Measurements from ENCODE around the gene SREBF1. TPM values are rescaled to one million over a fixed set of nuclear protein-coding genes. Genes with fewer than 3 reads are reported as not detected.
A peak's percentile ranks its signal among the peaks of the same experiment; 100 is the strongest.
"Not testable (repeated sequence)": the region's sequence is repeated elsewhere in the genome, so short reads cannot be mapped to it uniquely, and the experiment has no call there.

SREBF1 gene
- total RNA-seq, 2 experiments from 2014 or later = 218 to 229 TPM

DNA sequence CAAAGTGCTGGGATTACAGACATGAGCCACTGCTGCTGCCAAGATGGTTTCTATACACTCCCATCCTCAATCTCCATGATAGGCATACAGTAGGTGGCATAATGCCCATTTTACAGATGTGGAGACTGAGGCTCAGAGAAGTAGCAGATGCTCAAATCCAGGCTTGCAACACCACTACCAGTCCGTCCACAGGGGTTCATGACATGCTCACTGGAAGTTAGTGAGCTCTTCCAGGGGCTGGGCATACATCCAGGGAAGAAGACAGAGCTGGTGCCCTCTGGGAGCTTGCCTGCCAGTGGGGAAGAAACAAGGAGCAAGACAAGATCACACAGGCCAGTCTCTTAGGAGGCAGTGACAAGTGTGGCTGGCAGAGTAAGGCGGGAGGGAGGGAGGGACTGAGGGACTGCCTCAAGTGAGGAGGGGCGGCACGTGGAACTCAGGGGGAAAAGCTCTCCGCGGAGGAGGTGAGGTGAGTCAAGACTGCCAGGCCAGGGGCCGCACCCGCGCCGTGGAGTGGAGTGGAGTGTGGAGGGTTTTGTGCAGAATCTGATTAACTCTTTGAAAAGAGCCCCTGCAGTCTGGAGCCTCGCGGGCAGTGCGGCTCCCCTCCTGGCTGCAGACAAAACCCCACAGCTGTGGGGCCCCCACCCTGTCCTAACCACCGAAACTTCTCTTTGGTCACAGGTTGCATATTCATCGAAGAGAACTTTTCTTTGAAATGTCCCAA lies 27.9 kb downstream of the SREBF1 start:
- ATAC-seq (ENCODE audit: low read depth) (peak; percentile 28), DNase-seq (no peak)
- POLR2A ChIA-PET = interaction anchor here (0.7 to 2.5 kb wide), 8 partner anchors 9 to 72 kb away, joined by 3 to 8 read pairs (median 3); partner anchors contain the start of gene SREBF1
- peak overlapping the region; percentile 3 for H3K4me3 Mint-ChIP-seq
- H3K27me3 Mint-ChIP-seq = no peaks in the 10 kb centered on the region
- peak overlapping the region; percentile 72 for H3K27ac Mint-ChIP-seq
- H3K4me1 Mint-ChIP-seq = peaks cover 16% of the 10 kb centered on the region
- peaks cover 13% of the 10 kb centered on the region for H3K36me3 Mint-ChIP-seq
- no peaks in the 10 kb centered on the region for H3K9me3 Mint-ChIP-seq

DNA sequence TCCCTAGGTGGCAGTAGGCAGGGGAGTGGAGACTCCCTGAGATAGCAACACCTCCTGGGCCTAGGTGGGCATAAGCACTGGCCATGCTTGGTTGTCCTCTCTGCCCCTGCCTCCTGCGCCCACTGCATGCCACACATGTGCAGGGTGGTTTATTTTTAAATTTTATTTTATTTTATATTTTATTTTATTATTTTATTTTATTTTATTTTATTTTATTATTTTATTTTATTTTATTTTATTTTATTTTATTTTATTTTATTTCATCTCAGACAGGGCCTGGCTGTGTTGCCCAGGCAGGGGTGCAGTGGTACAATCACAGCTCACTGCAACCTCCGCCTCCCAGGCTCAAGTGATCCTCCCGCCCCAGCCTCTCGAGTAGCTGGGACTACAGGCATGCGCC lies 28.6 kb downstream of the SREBF1 start:
- H3K27me3 Mint-ChIP-seq; H3K4me3 Mint-ChIP-seq; ATAC-seq (ENCODE audit: low read depth); H3K27ac Mint-ChIP-seq; H3K9me3 Mint-ChIP-seq; DNase-seq: not testable (repeated sequence)
- Mint-ChIP-seq H3K4me1 (peaks cover 16% of the 10 kb centered on the region), H3K36me3 (peaks cover 14% of the 10 kb centered on the region)
- POLR2A ChIA-PET = interaction anchor here (0.7 to 2.5 kb wide), 4 partner anchors 10 to 72 kb away, joined by 3 to 8 read pairs (median 4); no protein-coding TSS in a partner anchor

DNA sequence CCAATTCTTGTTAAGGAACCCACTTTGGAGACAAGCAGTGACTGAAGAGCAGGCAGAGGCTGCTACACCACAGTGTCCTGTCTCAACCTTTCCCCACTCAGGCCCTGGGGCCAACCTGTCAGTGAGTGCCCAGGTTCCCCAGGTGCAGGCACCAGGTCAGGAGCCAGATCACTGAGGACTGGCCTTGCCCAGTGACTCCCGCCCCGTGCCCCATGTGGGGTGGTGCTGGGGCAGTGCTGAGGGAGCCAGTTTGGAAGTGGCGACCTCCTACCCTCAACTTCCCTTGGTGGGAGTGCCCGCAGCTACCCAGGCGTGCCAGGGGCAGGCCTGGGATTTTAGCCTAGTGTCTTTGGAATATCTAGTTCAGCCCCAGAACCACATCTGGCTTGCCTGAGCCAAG lies 29.3 kb downstream of the SREBF1 start:
- Mint-ChIP-seq H3K27me3 (no peaks in the 10 kb centered on the region), H3K4me3 (no peak overlapping the region), H3K27ac (no peak overlapping the region), H3K36me3 (peaks cover 14% of the 10 kb centered on the region), H3K9me3 (no peaks in the 10 kb centered on the region), H3K4me1 (peaks cover 12% of the 10 kb centered on the region)
- POLR2A ChIA-PET = interaction anchor here (0.8 to 2.5 kb wide), 2 partner anchors 13 kb away, joined by 3 to 8 read pairs; no protein-coding TSS in a partner anchor
- no peak for ATAC-seq (ENCODE audit: low read depth)
- DNase-seq = no peak

DNA sequence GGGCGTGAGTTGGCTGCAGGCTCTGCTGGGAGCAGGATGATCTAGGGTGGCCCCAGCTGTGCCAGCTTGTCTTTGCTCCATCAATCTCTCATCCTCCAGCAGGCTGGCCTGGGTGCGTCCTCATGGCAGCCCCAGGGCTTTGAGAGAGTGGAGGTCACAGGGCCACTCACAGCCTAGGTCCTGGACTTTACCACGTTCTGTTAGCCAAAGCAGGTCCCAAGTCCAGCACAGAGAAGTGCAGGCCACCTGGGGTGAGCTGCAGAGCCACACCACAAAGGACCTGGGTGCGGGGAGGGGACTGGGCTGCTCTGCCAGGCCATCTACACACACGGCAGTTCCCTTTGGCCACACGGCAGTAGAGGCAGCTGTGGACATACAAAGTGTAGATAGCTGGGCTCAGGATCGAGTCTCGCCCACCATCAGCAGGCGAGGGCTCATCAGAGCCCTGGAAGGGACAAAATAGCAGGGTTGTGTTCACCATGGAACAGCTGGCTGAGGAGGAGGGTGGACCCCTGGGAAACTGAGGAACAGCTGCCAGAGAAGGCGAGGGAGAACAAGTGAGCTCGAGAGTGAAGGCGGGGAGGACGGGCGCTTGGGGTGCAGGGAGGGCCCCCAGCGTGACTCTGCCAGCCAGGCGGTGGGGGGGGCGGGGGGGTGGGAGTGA lies 30.0 kb downstream of the SREBF1 start:
- POLR2A ChIA-PET = interaction anchor here (0.8 to 1.9 kb wide), 3 partner anchors 13 to 15 kb away, joined by 3 to 4 read pairs (median 4); no protein-coding TSS in a partner anchor
- H3K9me3 Mint-ChIP-seq = no peaks in the 10 kb centered on the region
- ATAC-seq (ENCODE audit: low read depth) (no peak), DNase-seq (no peak)
- no peak overlapping the region for H3K4me3 Mint-ChIP-seq
- H3K4me1 Mint-ChIP-seq = peaks cover 10% of the 10 kb centered on the region
- H3K27me3 Mint-ChIP-seq = no peaks in the 10 kb centered on the region
- peaks cover 14% of the 10 kb centered on the region for H3K36me3 Mint-ChIP-seq
- H3K27ac Mint-ChIP-seq = peak overlapping the region; percentile 56

DNA sequence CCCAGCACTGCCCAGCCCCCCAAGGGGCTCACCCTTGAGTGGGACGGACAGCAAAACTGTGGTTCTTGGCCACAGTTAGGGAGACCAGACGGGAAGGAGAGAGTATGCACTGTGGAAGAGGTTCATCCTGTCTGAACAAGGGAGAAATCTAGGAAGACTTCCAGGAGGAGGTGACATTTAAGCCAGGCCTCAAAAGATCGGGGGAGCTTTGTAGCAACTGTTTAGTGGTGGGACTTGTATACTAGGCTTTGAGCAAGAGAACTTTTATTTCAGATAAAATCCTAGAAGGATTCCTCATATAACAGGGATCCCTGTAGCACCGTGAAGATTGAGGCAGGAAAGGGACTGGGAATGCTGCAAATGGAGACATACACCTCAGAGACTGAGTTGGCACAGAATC lies 30.8 kb downstream of the SREBF1 start:
- no peaks in the 10 kb centered on the region for H3K27me3 Mint-ChIP-seq

DNA sequence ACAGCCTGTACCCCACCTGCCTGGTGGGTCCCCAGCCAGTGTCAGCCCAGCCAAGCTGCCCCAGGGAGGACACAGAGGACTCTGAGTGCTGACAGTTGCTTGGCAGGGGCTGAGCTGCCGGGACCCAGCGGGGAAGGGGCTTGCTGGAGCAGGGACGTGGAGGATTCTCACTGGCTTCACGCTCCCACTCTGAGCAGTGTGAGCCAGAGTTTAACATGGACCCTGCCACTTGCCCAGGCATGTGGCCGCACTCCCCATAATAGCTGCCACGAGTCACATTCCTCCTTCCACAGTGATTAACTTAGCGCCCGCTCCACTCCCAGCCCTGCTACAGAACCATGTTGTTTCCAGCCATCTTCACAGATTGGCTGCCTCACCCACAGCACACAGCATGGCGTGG lies 31.2 kb downstream of the SREBF1 start:
- POLR2A ChIA-PET = interaction anchor here (1.9 kb wide), 1 partner anchor 16 kb away, joined by 4 read pairs; no protein-coding TSS in a partner anchor
- DNase-seq = no peak
- Mint-ChIP-seq H3K4me1 (peaks cover 7% of the 10 kb centered on the region), H3K27me3 (no peaks in the 10 kb centered on the region), H3K36me3 (peaks cover 13% of the 10 kb centered on the region), H3K9me3 (no peaks in the 10 kb centered on the region), H3K27ac (no peak overlapping the region), H3K4me3 (no peak overlapping the region)
- no peak for ATAC-seq (ENCODE audit: low read depth)

More for the DNA sequence above, 30.8 kb downstream of the SREBF1 start:
- no peak for DNase-seq
- POLR2A ChIA-PET = interaction anchor here (1.1 to 1.9 kb wide), 2 partner anchors 12 to 16 kb away, joined by 4 read pairs; no protein-coding TSS in a partner anchor
- Mint-ChIP-seq H3K27ac (no peak overlapping the region), H3K36me3 (peaks cover 14% of the 10 kb centered on the region), H3K4me1 (peaks cover 7% of the 10 kb centered on the region), H3K4me3 (no peak overlapping the region), H3K9me3 (no peaks in the 10 kb centered on the region)
- ATAC-seq (ENCODE audit: low read depth) = no peak

DNA sequence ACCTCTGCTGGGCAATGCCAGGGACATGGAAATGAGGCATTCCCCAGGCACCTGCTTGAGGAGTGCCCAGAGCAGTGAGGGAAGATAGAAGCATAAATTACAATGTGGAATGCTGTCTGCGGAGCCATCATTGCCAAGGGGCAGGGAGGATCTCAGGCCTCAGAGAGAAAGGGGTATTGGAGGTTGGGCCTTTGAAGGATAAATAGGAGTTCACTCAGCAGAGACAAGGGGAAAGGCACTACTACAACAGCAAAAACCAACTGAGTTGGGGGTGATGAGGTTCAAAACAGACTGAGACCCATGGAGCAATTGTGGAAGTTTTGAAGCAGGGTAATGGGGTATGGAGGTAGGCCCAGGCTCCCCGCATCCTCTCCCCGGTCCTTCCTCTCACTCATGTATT lies 32.8 kb downstream of the SREBF1 start:
- Mint-ChIP-seq H3K9me3 (no peaks in the 10 kb centered on the region), H3K36me3 (peaks cover 12% of the 10 kb centered on the region), H3K4me1 (peaks cover 7% of the 10 kb centered on the region), H3K27ac (peak overlapping the region; percentile 72), H3K27me3 (no peaks in the 10 kb centered on the region), H3K4me3 (no peak overlapping the region)
- DNase-seq (no peak), ATAC-seq (ENCODE audit: low read depth) (no peak)
- POLR2A ChIA-PET = no interaction called here

DNA sequence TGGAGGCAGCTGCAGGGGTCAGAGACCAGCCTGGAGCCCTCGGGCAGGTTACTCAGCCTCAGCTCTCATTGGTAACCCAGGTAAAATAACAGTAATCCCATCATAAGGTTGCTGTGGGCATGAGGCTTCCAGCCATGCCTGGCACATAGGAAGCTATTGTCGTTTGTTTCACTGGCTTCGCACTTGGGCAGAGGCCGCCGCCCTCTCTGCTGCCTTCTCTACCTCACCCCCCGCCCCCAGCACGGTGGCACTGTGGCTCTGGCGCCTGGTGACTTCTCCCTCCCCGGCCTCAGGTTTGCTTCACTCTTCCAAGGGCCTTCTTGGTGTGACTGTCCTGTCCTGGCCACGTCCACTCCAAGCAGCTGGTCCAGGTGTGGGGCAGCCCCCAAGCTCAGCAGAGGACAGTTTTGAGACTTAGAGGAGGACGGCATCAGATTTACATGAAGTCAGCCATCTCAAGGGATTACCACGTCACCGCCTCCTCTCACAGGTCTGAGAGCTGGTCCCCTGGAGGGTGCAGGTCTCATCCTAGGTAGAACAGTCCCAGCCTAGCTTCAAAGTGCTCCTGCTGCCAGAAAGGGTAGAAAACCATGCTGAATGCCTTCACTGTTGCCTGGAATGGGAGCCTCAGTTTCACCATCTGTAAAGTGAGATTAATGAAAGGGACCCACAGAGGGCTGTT lies 34.8 kb downstream of the SREBF1 start:
- no peak overlapping the region for H3K27ac Mint-ChIP-seq
- peaks cover 4% of the 10 kb centered on the region for H3K4me1 Mint-ChIP-seq
- H3K9me3 Mint-ChIP-seq = no peaks in the 10 kb centered on the region
- POLR2A ChIA-PET = interaction anchor here (0.6 to 1.2 kb wide), 2 partner anchors 19 to 120 kb away, joined by 3 read pairs; no protein-coding TSS in a partner anchor
- no peaks in the 10 kb centered on the region for H3K27me3 Mint-ChIP-seq
- no peak overlapping the region for H3K4me3 Mint-ChIP-seq
- DNase-seq = no peak
- peaks cover 7% of the 10 kb centered on the region for H3K36me3 Mint-ChIP-seq
- ATAC-seq (ENCODE audit: low read depth) = no peak

DNA sequence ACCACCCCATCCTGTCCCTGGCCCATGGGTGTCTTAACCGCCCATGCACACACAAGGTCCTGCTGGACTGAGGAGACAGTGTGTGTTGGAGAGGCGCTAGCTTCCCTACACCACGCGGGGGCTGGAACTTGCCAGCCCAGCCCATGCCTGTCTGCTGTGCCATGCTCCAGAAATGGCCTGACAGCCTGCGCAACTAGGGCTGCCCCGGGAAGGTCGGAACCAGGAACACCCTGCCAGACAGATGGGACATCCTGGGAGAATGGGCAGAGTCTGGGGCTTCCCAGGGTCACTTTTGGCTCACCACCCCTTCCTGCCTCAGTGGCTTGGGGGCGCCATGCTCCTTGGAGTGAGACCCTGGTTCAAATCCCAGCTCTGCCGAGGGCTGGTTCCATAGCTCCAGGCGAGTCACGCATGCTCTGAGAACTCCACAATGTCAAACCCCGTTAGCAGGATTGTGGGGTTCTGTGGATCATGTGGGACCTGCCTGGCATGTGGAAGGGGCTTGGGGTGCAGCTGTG lies 36.2 kb downstream of the SREBF1 start:
- peaks cover 3% of the 10 kb centered on the region for H3K36me3 Mint-ChIP-seq
- POLR2A ChIA-PET = interaction anchor here (0.5 kb wide), 1 partner anchor 230 kb away, joined by 4 read pairs; no protein-coding TSS in a partner anchor
- no peak for DNase-seq
- no peak for ATAC-seq (ENCODE audit: low read depth)
- H3K9me3 Mint-ChIP-seq = no peaks in the 10 kb centered on the region
- no peak overlapping the region for H3K4me3 Mint-ChIP-seq
- H3K4me1 Mint-ChIP-seq = no peaks in the 10 kb centered on the region
- H3K27me3 Mint-ChIP-seq = no peaks in the 10 kb centered on the region
- H3K27ac Mint-ChIP-seq = no peak overlapping the region

DNA sequence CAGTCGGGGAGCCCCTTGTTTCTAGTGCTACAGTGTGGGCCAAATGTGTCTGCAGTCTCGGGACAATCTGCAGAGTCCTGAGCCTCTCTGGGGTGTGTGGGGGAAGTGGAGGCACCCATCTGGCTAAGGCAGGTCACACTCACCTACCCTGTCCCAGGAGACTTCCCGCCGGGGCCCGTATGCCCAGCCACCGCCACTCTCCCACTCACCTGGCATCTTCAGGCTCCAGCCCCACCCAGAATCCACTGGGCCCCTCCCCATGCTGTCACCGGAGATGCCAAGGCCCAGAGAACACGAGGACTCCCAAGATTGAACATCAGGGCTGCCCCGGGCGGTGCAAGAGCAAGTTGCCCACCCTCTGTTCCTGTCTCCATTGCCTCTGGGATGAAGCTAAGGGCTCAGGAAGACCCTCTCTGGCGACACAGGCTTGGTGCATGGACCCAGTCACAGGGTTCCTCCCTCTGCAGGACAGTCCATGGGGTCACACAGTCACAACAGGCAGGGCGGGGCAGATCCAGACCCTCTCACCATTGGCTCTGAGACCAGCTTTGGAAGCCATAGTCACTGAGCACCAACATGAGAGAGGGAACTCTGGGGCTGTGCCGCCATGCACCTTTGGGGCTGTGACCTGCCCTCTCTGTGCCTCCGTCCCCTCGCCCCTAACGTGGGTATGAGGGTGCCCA lies 38.1 kb downstream of the SREBF1 start:
- H3K4me1 Mint-ChIP-seq = peaks cover 2% of the 10 kb centered on the region
- H3K36me3 Mint-ChIP-seq = peaks cover 3% of the 10 kb centered on the region
- POLR2A ChIA-PET = interaction anchor here (0.6 kb wide), 1 partner anchor 170 kb away, joined by 3 read pairs; no protein-coding TSS in a partner anchor
- no peaks in the 10 kb centered on the region for H3K27me3 Mint-ChIP-seq
- no peak overlapping the region for H3K27ac Mint-ChIP-seq
- H3K9me3 Mint-ChIP-seq = no peaks in the 10 kb centered on the region
- no peak overlapping the region for H3K4me3 Mint-ChIP-seq
- ATAC-seq (ENCODE audit: low read depth) (peak; percentile 16), DNase-seq (no peak)

DNA sequence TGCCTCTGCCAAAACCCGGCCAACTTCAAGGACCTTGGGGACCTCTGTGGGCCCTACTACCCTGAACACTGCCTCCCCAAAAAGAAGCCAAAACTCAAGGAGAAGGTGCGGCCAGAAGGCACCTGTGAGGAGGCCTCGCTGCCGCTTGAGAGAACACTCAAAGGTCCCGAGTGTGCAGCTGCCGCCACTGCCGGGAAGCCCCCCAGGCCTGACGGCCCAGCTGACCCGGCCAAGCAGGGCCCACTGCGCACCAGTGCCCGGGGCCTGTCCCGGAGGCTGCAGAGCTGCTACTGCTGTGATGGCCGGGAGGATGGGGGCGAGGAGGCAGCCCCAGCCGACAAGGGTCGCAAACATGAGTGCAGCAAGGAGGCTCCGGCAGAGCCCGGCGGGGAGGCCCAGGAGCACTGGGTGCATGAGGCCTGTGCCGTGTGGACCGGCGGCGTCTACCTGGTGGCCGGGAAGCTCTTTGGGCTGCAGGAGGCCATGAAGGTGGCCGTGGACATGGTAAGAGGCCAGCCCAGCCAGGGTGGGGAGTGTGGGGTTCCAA lies 38.7 kb downstream of the SREBF1 start:
- ATAC-seq (ENCODE audit: low read depth) = no peak
- H3K9me3 Mint-ChIP-seq = no peaks in the 10 kb centered on the region
- H3K4me1 Mint-ChIP-seq = peaks cover 6% of the 10 kb centered on the region
- peak overlapping the region; percentile 4 for H3K27ac Mint-ChIP-seq
- no peaks in the 10 kb centered on the region for H3K27me3 Mint-ChIP-seq
- H3K36me3 Mint-ChIP-seq = peaks cover 5% of the 10 kb centered on the region
- DNase-seq = no peak
- POLR2A ChIA-PET = interaction anchor here (0.6 kb wide), 1 partner anchor 170 kb away, joined by 3 read pairs; no protein-coding TSS in a partner anchor
- no peak overlapping the region for H3K4me3 Mint-ChIP-seq

DNA sequence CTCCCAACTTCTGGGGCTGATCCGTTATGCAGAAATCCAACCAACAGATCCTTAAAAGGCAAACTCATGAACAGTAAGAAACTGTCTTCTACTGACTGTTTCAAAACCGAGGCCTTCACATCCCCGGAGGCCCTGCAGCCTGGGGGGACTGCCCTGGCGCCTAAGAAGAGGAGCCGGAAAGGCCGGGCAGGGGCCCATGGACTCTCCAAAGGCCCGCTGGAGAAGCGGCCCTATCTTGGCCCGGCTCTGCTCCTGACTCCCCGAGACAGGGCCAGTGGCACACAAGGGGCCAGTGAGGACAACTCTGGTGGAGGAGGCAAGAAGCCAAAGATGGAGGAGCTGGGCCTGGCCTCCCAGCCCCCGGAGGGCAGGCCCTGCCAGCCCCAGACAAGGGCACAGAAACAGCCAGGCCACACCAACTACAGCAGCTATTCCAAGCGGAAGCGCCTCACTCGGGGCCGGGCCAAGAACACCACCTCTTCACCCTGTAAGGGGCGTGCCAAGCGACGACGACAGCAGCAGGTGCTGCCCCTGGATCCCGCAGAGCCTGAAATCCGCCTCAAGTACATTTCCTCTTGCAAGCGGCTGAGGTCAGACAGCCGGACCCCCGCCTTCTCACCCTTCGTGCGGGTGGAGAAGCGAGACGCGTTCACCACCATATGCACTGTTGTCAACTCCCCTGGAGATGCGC lies 39.5 kb downstream of the SREBF1 start:
- no peaks in the 10 kb centered on the region for H3K9me3 Mint-ChIP-seq
- no peak overlapping the region for H3K4me3 Mint-ChIP-seq
- POLR2A ChIA-PET = no interaction called here
- H3K27me3 Mint-ChIP-seq = no peaks in the 10 kb centered on the region
- DNase-seq = no peak
- peaks cover 5% of the 10 kb centered on the region for H3K36me3 Mint-ChIP-seq
- ATAC-seq (ENCODE audit: low read depth) = no peak
- no peak overlapping the region for H3K27ac Mint-ChIP-seq
- peaks cover 13% of the 10 kb centered on the region for H3K4me1 Mint-ChIP-seq

Measured in activated naive CD8-positive, alpha-beta T cell treated with anti-CD3 and anti-CD28 coated beads, Interleukin-2, amount 10 ng/mL, durations not matched to agents 7 days and 5 days (primary cell).